ENCODE data around the gene KYNU. TPM values are rescaled to one million over a fixed set of nuclear protein-coding genes. Genes with fewer than 3 reads are reported as not detected.
"Not testable (repeated sequence)": the region's sequence is repeated elsewhere in the genome, so short reads cannot be mapped to it uniquely, and the experiment has no call there.

Gene KYNU
- total and polyA plus RNA-seq, 10 of the 15 experiments (the other 5 are each of a cell fraction or from before 2014, with no cell fraction given) = 31.3 to 101 (median 38.3) TPM

GRCh38 chr2:142863485-142863961 lies 13.9 kb upstream of the KYNU start:
- SMC1A ChIA-PET (ENCODE audit: uncharacterized antibody, unreplicated experiment) = interaction anchor here (0.7 to 1.6 kb wide), 5 partner anchors 9 to 96 kb away, joined by 3 to 4 read pairs (median 3); no protein-coding TSS in a partner anchor
- CTCF ChIA-PET = interaction anchor here (0.6 to 2.6 kb wide), 6 partner anchors 9 to 443 kb away, joined by 3 to 15 read pairs (median 4); no protein-coding TSS in a partner anchor
- no peak overlapping the region for H3K27ac ChIP-seq (ENCODE audit: control insufficient read depth, insufficient read depth)
- H3K4me1 ChIP-seq (ENCODE audit: control insufficient read depth, insufficient read depth, low read length) = peaks cover 16% of the 10 kb centered on the region
- no peak overlapping the region for H3K9ac ChIP-seq (ENCODE audit: control insufficient read depth, insufficient read depth, low read length)
- in situ Hi-C loops (cut with MboI) = no loop called here
- DNase-seq (ENCODE audit: low read depth, low spot score) (no peak), FAIRE-seq (no peak), ATAC-seq (no peak)
- no peaks in the 10 kb centered on the region for H3K27me3 ChIP-seq (replicated peaks in 1 of 2; ENCODE audit: control insufficient read depth in 2 of 2, insufficient read depth in 2 of 2, low read length in 1 of 2)
- no peaks in the 10 kb centered on the region for H3K36me3 ChIP-seq (ENCODE audit: control insufficient read depth in 2 of 2, insufficient read depth in 2 of 2, low read length in 1 of 2)
- POLR2A ChIA-PET = interaction anchor here (1.3 to 1.8 kb wide), 2 partner anchors 9 to 14 kb away, joined by 3 to 6 read pairs; partner anchors contain the start of gene KYNU
- TF ChIP-seq KAT2A (conservative IDR thresholded peaks at IDR 0.05; ENCODE audit: control insufficient read depth, low read depth, low read length) (no peak), EZH2 (IDR thresholded peaks at IDR 0.05; ENCODE audit: borderline replicate concordance, control insufficient read depth, low read depth, low read length) (no peak), PML (IDR thresholded peaks at IDR 0.05; ENCODE audit: low read length) (no peak), BCL11A (IDR thresholded peaks at IDR 0.05; ENCODE audit: low read depth, low read length) (no peak), JUND (IDR thresholded peaks at IDR 0.05; ENCODE audit: low read depth, low read length) (no peak)
- no TSS peak for BruUV-seq (replicated peaks)
- RAD21 ChIA-PET (ENCODE audit: unreplicated experiment) = interaction anchor here (0.7 to 1.8 kb wide), 4 partner anchors 11 to 52 kb away, joined by 3 to 5 read pairs (median 4); no protein-coding TSS in a partner anchor
- no peak overlapping the region for H3K4me3 ChIP-seq
- WGBS (ENCODE audit: insufficient coverage, insufficient replicate concordance, low lambda C conversion rate, missing lambda C conversion rate) = 97% methylated on average over 2 of the region's 2 CpGs
- H4K20me1 ChIP-seq (ENCODE audit: control insufficient read depth, insufficient read depth) = no peaks in the 10 kb centered on the region
- no peaks in the 10 kb centered on the region for H3K9me3 ChIP-seq (replicated peaks; ENCODE audit: control insufficient read depth, insufficient read depth, low read length)
- no peak overlapping the region for H3K4me2 ChIP-seq (ENCODE audit: control insufficient read depth, insufficient read depth)
- H2AFZ ChIP-seq (ENCODE audit: control insufficient read depth, low read depth, low read length) = no peak overlapping the region
- intact Hi-C loops (cut with micrococcal nuclease; ENCODE audit: unreplicated experiment) = no loop called here
- H3K79me2 ChIP-seq (ENCODE audit: control insufficient read depth, insufficient read depth, low read length) = no peaks in the 10 kb centered on the region

DNA sequence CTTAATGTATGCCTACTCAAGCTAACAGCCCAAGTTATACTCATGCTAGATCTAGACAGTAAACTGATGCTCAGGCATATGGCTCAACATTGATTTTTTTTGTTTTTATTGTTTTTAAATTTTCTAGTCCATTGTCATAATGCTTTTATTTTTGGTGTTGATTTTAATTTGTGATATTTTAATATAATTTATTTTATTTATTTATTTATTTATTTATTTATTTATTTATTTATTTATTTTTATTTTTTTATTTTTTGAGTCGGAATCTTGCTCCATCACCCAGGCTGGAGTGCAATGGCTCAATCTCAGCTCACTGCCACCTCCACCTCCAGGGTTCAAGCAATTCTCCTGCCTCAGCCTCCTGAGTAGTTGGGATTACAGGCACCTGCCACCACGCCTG lies 12.9 kb upstream of the KYNU start:
- H3K79me2 ChIP-seq (ENCODE audit: control insufficient read depth, insufficient read depth, low read length); BruUV-seq (replicated peaks); DNase-seq (ENCODE audit: low read depth, low spot score); H3K36me3 ChIP-seq (ENCODE audit: control insufficient read depth in 2 of 2, insufficient read depth in 2 of 2, low read length in 1 of 2); H3K27me3 ChIP-seq (replicated peaks in 1 of 2; ENCODE audit: control insufficient read depth in 2 of 2, insufficient read depth in 2 of 2, low read length in 1 of 2); H3K9me3 ChIP-seq (replicated peaks; ENCODE audit: control insufficient read depth, insufficient read depth, low read length); H3K27ac ChIP-seq (ENCODE audit: control insufficient read depth, insufficient read depth); intact Hi-C loops (cut with micrococcal nuclease; ENCODE audit: unreplicated experiment); FAIRE-seq; H3K9ac ChIP-seq (ENCODE audit: control insufficient read depth, insufficient read depth, low read length); H3K4me3 ChIP-seq; ATAC-seq; H4K20me1 ChIP-seq (ENCODE audit: control insufficient read depth, insufficient read depth); in situ Hi-C loops (cut with MboI); H2AFZ ChIP-seq (ENCODE audit: control insufficient read depth, low read depth, low read length); H3K4me2 ChIP-seq (ENCODE audit: control insufficient read depth, insufficient read depth): not testable (repeated sequence)
- H3K4me1 ChIP-seq (ENCODE audit: control insufficient read depth, insufficient read depth, low read length) = peaks cover 19% of the 10 kb centered on the region
- RAD21 ChIA-PET (ENCODE audit: unreplicated experiment) = interaction anchor here (1.1 to 4.6 kb wide), 5 partner anchors 8 to 100 kb away, joined by 3 to 48 read pairs (median 4); partner anchors contain the start of gene KYNU
- POLR2A ChIA-PET = interaction anchor here (1.0 to 2.2 kb wide), 3 partner anchors 13 to 51 kb away, joined by 3 to 8 read pairs (median 3); partner anchors contain the start of gene KYNU
- SMC1A ChIA-PET (ENCODE audit: uncharacterized antibody, unreplicated experiment) = interaction anchor here (0.6 to 1.6 kb wide), 4 partner anchors 21 to 1310 kb away, joined by 3 to 4 read pairs (median 3); no protein-coding TSS in a partner anchor
- CTCF ChIA-PET = interaction anchor here (1.4 to 3.7 kb wide), 4 partner anchors 12 to 115 kb away, joined by 5 to 18 read pairs (median 12); no protein-coding TSS in a partner anchor
- 100% methylated on average over 2 of the region's 2 CpGs for WGBS (ENCODE audit: insufficient coverage, insufficient replicate concordance, low lambda C conversion rate, missing lambda C conversion rate)
